Measurements from ENCODE around the gene NFIA. TPM values are rescaled to one million over a fixed set of nuclear protein-coding genes. Genes with fewer than 3 reads are reported as not detected.

NFIA gene
- total and polyA plus RNA-seq, 9 of the 15 experiments (the other 6 are each of a cell fraction or from before 2014, with no cell fraction given): 5.3 to 24.9 (median 9.8) TPM

DNA sequence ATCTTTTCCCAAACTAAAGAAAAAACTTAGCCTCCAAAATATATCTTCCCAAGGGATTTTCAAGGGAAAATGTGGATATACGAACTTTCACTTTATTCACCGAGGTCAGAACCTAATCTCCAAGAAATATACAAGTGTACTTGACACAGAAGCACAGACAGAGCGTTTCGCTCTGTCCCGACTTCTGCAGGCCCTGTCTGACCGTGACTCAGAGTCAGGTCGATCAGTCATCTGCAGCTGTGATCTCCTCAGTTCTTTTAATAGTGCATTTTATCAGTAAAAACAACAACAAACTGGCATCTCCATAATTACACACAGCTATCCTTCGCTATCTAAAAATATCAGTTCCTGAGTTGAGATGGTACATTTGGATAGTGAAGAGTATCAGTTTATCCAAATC, 416.0 kb downstream of the NFIA start (continued):
- no peak for TF ChIP-seq E2F3 (CRISPR knock-in tag; IDR thresholded peaks at IDR 0.05)

DNA sequence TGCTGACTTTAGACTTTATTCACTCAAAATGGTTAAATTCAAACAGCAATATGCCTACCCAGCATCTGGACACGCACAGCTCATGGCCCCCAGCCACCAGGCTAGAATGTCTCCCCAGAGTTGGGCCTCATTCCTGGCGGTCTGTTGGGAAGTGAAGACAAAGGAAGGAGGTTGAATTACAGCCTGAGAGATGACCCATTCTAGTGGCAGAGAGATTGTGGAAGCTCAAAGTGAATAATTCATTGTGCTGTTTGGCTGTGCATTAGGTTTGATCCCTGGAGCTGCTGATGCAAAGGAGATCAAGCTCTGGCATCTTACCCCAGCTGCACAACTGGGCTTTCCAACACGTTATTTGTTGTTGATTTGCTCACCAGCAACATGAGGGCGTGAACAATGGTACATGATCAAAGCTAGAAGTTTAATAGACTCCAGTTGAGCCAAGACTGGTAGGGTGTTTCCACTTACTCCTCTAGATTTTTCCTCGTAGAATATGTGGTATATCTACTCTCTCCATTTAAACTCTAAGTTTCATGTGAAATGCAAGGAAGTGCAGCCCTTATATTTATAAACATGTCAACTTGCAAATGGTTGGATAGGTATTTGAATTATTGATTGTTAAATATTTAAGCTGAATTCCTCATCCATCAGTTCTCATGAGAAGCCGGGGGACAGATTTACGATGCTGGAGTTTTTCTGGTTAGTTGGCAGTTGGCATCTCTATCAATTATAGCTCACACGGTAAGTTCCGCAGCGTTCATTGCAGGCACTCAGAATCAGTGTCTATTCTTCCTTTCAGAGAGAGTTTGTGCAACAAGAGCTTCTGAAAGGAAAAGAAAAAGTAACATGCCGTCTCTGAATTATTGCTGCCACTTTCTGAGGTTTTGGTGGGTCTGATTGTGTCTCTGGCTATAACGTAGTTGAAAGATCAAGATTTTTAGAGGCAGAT, 419.9 kb downstream of the NFIA start:
- Histone ChIP-seq H3K27me3 (ENCODE audit: control insufficient read depth in 2 of 2, insufficient read depth in 2 of 2, low read length in 2 of 2) (peaks cover 0 to 11% of the 10 kb centered on the region in 2 experiments; a peak in 3 of 5 replicates), H3K27ac (ENCODE audit: extremely low read depth, low read depth, low read length) (no peak overlapping the region), H3K4me1 (replicated peaks in 1 of 2; ENCODE audit: control insufficient read depth in 2 of 2, insufficient read depth in 2 of 2, low read length in 2 of 2) (no peaks in the 10 kb centered on the region), H3K9me1 (ENCODE audit: control insufficient read depth, insufficient read depth, low read length) (no peaks in the 10 kb centered on the region), H3K4me3 (no peak overlapping the region), H3K9ac (ENCODE audit: insufficient read depth in 1 of 2, low read depth in 2 of 2, low read length in 2 of 2) (no peak overlapping the region), H3K79me2 (ENCODE audit: control insufficient read depth, insufficient read depth, low read length) (no peaks in the 10 kb centered on the region), H3K4me2 (ENCODE audit: insufficient read depth, low read length) (no peak overlapping the region), H4K20me1 (replicated peaks; ENCODE audit: control insufficient read depth, insufficient read depth, low read length) (no peaks in the 10 kb centered on the region), H3K9me3 (replicated peaks; ENCODE audit: control insufficient read depth, insufficient read depth, low read depth, low read length) (no peaks in the 10 kb centered on the region), H2AFZ (ENCODE audit: low read depth, low read length) (no peak overlapping the region), H3K36me3 (ENCODE audit: control insufficient read depth, insufficient read depth, low read length) (no peaks in the 10 kb centered on the region)
- in situ Hi-C loops (cut with MboI): no loop called here
- ATAC-seq (no peak), FAIRE-seq (no peak), DNase-seq (ENCODE audit: extremely low read depth in 1 of 4, low spot score in 3 of 4) (no peak)
- ChIA-PET CTCF (ENCODE audit: low intra/inter-chr PET ratio) (no interaction called here), POLR2A (interaction anchor here (0.6 to 1.0 kb wide), 3 partner anchors 42 to 233 kb away, joined by 3 read pairs; no protein-coding TSS in a partner anchor)
- no TSS peak for BruUV-seq (replicated peaks)
- TF ChIP-seq, protein P1, sequence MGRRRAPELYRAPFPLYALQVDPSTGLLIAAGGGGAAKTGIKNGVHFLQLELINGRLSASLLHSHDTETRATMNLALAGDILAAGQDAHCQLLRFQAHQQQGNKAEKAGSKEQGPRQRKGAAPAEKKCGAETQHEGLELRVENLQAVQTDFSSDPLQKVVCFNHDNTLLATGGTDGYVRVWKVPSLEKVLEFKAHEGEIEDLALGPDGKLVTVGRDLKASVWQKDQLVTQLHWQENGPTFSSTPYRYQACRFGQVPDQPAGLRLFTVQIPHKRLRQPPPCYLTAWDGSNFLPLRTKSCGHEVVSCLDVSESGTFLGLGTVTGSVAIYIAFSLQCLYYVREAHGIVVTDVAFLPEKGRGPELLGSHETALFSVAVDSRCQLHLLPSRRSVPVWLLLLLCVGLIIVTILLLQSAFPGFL (CRISPR knock-in tag; IDR thresholded peaks at IDR 0.05): no peak
- TF ChIP-seq ETV1 (tag; conservative IDR thresholded peaks at IDR 0.05; ENCODE audit: low read depth): no peak
- TF ChIP-seq, protein P2, sequence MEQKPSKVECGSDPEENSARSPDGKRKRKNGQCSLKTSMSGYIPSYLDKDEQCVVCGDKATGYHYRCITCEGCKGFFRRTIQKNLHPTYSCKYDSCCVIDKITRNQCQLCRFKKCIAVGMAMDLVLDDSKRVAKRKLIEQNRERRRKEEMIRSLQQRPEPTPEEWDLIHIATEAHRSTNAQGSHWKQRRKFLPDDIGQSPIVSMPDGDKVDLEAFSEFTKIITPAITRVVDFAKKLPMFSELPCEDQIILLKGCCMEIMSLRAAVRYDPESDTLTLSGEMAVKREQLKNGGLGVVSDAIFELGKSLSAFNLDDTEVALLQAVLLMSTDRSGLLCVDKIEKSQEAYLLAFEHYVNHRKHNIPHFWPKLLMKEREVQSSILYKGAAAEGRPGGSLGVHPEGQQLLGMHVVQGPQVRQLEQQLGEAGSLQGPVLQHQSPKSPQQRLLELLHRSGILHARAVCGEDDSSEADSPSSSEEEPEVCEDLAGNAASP (IDR thresholded peaks at IDR 0.05): no peak
- TF ChIP-seq, protein P3, sequence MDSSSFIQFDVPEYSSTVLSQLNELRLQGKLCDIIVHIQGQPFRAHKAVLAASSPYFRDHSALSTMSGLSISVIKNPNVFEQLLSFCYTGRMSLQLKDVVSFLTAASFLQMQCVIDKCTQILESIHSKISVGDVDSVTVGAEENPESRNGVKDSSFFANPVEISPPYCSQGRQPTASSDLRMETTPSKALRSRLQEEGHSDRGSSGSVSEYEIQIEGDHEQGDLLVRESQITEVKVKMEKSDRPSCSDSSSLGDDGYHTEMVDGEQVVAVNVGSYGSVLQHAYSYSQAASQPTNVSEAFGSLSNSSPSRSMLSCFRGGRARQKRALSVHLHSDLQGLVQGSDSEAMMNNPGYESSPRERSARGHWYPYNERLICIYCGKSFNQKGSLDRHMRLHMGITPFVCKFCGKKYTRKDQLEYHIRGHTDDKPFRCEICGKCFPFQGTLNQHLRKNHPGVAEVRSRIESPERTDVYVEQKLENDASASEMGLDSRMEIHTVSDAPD (CRISPR knock-in tag; IDR thresholded peaks at IDR 0.05): no peak
- TF ChIP-seq, protein P4, sequence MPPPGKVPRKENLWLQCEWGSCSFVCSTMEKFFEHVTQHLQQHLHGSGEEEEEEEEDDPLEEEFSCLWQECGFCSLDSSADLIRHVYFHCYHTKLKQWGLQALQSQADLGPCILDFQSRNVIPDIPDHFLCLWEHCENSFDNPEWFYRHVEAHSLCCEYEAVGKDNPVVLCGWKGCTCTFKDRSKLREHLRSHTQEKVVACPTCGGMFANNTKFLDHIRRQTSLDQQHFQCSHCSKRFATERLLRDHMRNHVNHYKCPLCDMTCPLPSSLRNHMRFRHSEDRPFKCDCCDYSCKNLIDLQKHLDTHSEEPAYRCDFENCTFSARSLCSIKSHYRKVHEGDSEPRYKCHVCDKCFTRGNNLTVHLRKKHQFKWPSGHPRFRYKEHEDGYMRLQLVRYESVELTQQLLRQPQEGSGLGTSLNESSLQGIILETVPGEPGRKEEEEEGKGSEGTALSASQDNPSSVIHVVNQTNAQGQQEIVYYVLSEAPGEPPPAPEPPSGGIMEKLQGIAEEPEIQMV (tag; conservative IDR thresholded peaks at IDR 0.05; ENCODE audit: low read depth): no peak
- TF ChIP-seq ZFX (CRISPR knock-in tag; IDR thresholded peaks at IDR 0.05): no peak
- TF ChIP-seq, protein P5, sequence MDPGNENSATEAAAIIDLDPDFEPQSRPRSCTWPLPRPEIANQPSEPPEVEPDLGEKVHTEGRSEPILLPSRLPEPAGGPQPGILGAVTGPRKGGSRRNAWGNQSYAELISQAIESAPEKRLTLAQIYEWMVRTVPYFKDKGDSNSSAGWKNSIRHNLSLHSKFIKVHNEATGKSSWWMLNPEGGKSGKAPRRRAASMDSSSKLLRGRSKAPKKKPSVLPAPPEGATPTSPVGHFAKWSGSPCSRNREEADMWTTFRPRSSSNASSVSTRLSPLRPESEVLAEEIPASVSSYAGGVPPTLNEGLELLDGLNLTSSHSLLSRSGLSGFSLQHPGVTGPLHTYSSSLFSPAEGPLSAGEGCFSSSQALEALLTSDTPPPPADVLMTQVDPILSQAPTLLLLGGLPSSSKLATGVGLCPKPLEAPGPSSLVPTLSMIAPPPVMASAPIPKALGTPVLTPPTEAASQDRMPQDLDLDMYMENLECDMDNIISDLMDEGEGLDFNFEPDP (CRISPR knock-in tag; IDR thresholded peaks at IDR 0.05): no peak
- no peak for TF ChIP-seq ZZZ3 (IDR thresholded peaks at IDR 0.05)
- TF ChIP-seq, protein P6, sequence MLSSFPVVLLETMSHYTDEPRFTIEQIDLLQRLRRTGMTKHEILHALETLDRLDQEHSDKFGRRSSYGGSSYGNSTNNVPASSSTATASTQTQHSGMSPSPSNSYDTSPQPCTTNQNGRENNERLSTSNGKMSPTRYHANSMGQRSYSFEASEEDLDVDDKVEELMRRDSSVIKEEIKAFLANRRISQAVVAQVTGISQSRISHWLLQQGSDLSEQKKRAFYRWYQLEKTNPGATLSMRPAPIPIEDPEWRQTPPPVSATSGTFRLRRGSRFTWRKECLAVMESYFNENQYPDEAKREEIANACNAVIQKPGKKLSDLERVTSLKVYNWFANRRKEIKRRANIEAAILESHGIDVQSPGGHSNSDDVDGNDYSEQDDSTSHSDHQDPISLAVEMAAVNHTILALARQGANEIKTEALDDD (IDR thresholded peaks at IDR 0.05): no peak
- intact Hi-C loops (cut with micrococcal nuclease): no loop called here
- WGBS (ENCODE audit: insufficient coverage, low coverage, missing lambda C conversion rate): under 1% methylated on average over 12 of the region's 12 CpGs
